HEK293 (cell line): ENCODE measurements around the gene RSU1.
A peak's percentile ranks its signal among the peaks of the same experiment; 100 is the strongest.

Source experiments
- CTCF ChIA-PET: fragments of 350-600 bp; formaldehyde crosslinking; extraction: SDS; loops from one replicate; lab custom pipeline; 2021; ENCODE audit warnings: antibody characterized with exemption; lab: Yijun Ruan, JAX
- POLR2A ChIA-PET: fragments of 300-600 bp; formaldehyde crosslinking; extraction: SDS; loops from one replicate; lab custom pipeline; 2020; ENCODE audit warnings: antibody characterized with exemption, inconsistent platforms; lab: Yijun Ruan, JAX
- H3K27ac ChIP-seq: fragments of 200-500 bp; sonication (Bioruptor generic); 2 replicates; pipeline ENCODE4 v1.5.1; 2014; ENCODE audit warnings: low read depth, low read length, control low read depth, inconsistent platforms; ENCODE audit errors: extremely low read depth
- H3K36me3 ChIP-seq, 2 experiments: fragments of 200-500 bp in 1 of 2; sonication (Bioruptor generic) in 1 of 2; 1 replicate in 1 of 2; 2 replicates in 1 of 2; pipeline ENCODE4 v1.5.1; 2014 to 2017; ENCODE audit warnings: inconsistent platforms in 2 of 2, low read length in 2 of 2; ENCODE audit not compliant: control insufficient read depth in 2 of 2, insufficient read depth in 1 of 2
- H3K4me1 ChIP-seq: fragments of 200-500 bp; sonication (Bioruptor generic); 2 replicates; pipeline ENCODE4 v1.5.1; 2014; ENCODE audit warnings: mild to moderate bottlenecking, low read length, inconsistent platforms; ENCODE audit not compliant: control insufficient read depth, insufficient read depth
- H3K4me3 ChIP-seq: 2 replicates; pipeline ENCODE4 v1.5.1; 2011; ENCODE audit warnings: low read depth, mild to moderate bottlenecking, control low read depth, low read length, moderate library complexity
- H3K9me3 ChIP-seq: fragments of 200-500 bp; sonication (Bioruptor generic); 2 replicates; pipeline ENCODE4 v1.5.1; 2014; ENCODE audit warnings: low read depth, low read length, inconsistent platforms; ENCODE audit not compliant: control insufficient read depth, insufficient read depth
- EGR2 ChIP-seq: fragments of 450-650 bp; formaldehyde crosslinking; IDR thresholded peaks from 2 replicates; pipeline ENCODE4 v1.5.1; 2016; ENCODE audit warnings: low read depth, missing biosample characterization, missing genetic modification characterization
- MEIS1 ChIP-seq: sonication (generic); formaldehyde crosslinking; IDR thresholded peaks from 2 replicates; pipeline ENCODE4 v1.8.1; 2022; ENCODE audit warnings: missing genetic modification reagents, mild to moderate bottlenecking, borderline replicate concordance
- PRDM1 ChIP-seq: fragments of 450-650 bp; formaldehyde crosslinking; IDR thresholded peaks from 2 replicates; pipeline ENCODE4; 2016; ENCODE audit warnings: missing biosample characterization, missing genetic modification characterization
- RBAK ChIP-seq: fragments of 450-650 bp; formaldehyde crosslinking; IDR thresholded peaks from 2 replicates; pipeline ENCODE4 v1.5.1; 2016; ENCODE audit warnings: missing biosample characterization, missing genetic modification characterization
- SALL2 ChIP-seq: fragments of 450-650 bp; formaldehyde crosslinking; IDR thresholded peaks from 2 replicates; pipeline ENCODE4 v1.5.0; 2017; ENCODE audit warnings: missing biosample characterization, mild to moderate bottlenecking, missing genetic modification characterization, borderline replicate concordance
- SCRT1 ChIP-seq: fragments of 450-650 bp; formaldehyde crosslinking; IDR thresholded peaks from 2 replicates; pipeline ENCODE4 v1.5.1; 2016; ENCODE audit warnings: missing biosample characterization, missing genetic modification characterization, borderline replicate concordance
- SETDB1 ChIP-seq: IDR thresholded peaks from one replicate; pipeline ENCODE4 v1.6.1; 2017; ENCODE audit warnings: mild to moderate bottlenecking, low read length, moderate library complexity, mixed read lengths; ENCODE audit not compliant: insufficient read length
- YY1 ChIP-seq: fragments of 450-650 bp; formaldehyde crosslinking; IDR thresholded peaks from 2 replicates; pipeline ENCODE4 v1.5.1; 2018; ENCODE audit warnings: missing biosample characterization, missing genetic modification characterization
- ZBTB48 ChIP-seq: fragments of 450-650 bp; formaldehyde crosslinking; IDR thresholded peaks from 2 replicates; pipeline ENCODE4 v1.5.1; 2016; ENCODE audit warnings: missing biosample characterization, missing genetic modification characterization
- ZBTB49 ChIP-seq: fragments of 450-650 bp; formaldehyde crosslinking; IDR thresholded peaks from 2 replicates; pipeline ENCODE4 v1.5.1; 2016; ENCODE audit warnings: missing biosample characterization, missing genetic modification characterization, low read depth
- ZFHX2 ChIP-seq: fragments of 450-650 bp; formaldehyde crosslinking; conservative IDR thresholded peaks from 2 replicates; pipeline ENCODE4 v1.5.1; 2016; ENCODE audit warnings: missing biosample characterization, missing genetic modification characterization
- ZFP37 ChIP-seq: fragments of 450-650 bp; formaldehyde crosslinking; IDR thresholded peaks from 2 replicates; pipeline ENCODE4 v1.5.1; 2016; ENCODE audit warnings: missing biosample characterization, missing genetic modification characterization
- ZNF121 ChIP-seq: fragments of 450-650 bp; formaldehyde crosslinking; IDR thresholded peaks from 2 replicates; pipeline ENCODE4 v1.5.1; 2016; ENCODE audit warnings: missing biosample characterization, missing genetic modification characterization
- ZNF133 ChIP-seq: fragments of 450-650 bp; formaldehyde crosslinking; IDR thresholded peaks from 2 replicates; pipeline ENCODE4 v1.5.1; 2016; ENCODE audit warnings: missing biosample characterization, missing genetic modification characterization
- ZNF140 ChIP-seq: fragments of 450-650 bp; formaldehyde crosslinking; IDR thresholded peaks from 2 replicates; pipeline ENCODE4 v1.5.1; 2016; ENCODE audit warnings: missing biosample characterization, missing genetic modification characterization
- ZNF16 ChIP-seq: fragments of 450-650 bp; formaldehyde crosslinking; IDR thresholded peaks from 2 replicates; pipeline ENCODE4 v1.5.1; 2016; ENCODE audit warnings: low read depth, missing biosample characterization, missing genetic modification characterization
- ZNF175 ChIP-seq: fragments of 450-650 bp; formaldehyde crosslinking; IDR thresholded peaks from 2 replicates; pipeline ENCODE4 v1.5.1; 2016; ENCODE audit warnings: missing biosample characterization, missing genetic modification characterization
- ZNF223 ChIP-seq: fragments of 450-650 bp; formaldehyde crosslinking; IDR thresholded peaks from 2 replicates; pipeline ENCODE4 v1.5.1; 2016; ENCODE audit warnings: missing biosample characterization, missing genetic modification characterization
- ZNF280C ChIP-seq: fragments of 450-650 bp; formaldehyde crosslinking; IDR thresholded peaks from 2 replicates; pipeline ENCODE4 v1.5.1; 2016; ENCODE audit warnings: missing biosample characterization, missing genetic modification characterization
- ZNF292 ChIP-seq: fragments of 450-650 bp; formaldehyde crosslinking; IDR thresholded peaks from 2 replicates; pipeline ENCODE4 v1.5.1; 2016; ENCODE audit warnings: low read depth, missing biosample characterization, missing genetic modification characterization, borderline replicate concordance
- ZNF362 ChIP-seq: fragments of 450-650 bp; formaldehyde crosslinking; IDR thresholded peaks from 2 replicates; pipeline ENCODE4 v1.5.1; 2016; ENCODE audit warnings: missing biosample characterization, missing genetic modification characterization
- ZNF48 ChIP-seq: fragments of 450-650 bp; formaldehyde crosslinking; IDR thresholded peaks from 2 replicates; pipeline ENCODE4 v1.5.1; 2016; ENCODE audit warnings: missing biosample characterization, missing genetic modification characterization
- ZNF585B ChIP-seq: fragments of 450-650 bp; formaldehyde crosslinking; IDR thresholded peaks from 2 replicates; pipeline ENCODE4 v1.5.1; 2016; ENCODE audit warnings: missing biosample characterization, missing genetic modification characterization
- ZNF624 ChIP-seq: fragments of 450-650 bp; formaldehyde crosslinking; IDR thresholded peaks from 2 replicates; pipeline ENCODE4 v1.5.1; 2017; ENCODE audit warnings: missing biosample characterization, missing genetic modification characterization
- ZNF645 ChIP-seq: fragments of 450-650 bp; formaldehyde crosslinking; IDR thresholded peaks from 2 replicates; pipeline ENCODE4; 2016; ENCODE audit warnings: missing biosample characterization, missing genetic modification characterization
- ZNF701 ChIP-seq: fragments of 450-650 bp; formaldehyde crosslinking; IDR thresholded peaks from 2 replicates; pipeline ENCODE4 v1.5.1; 2016; ENCODE audit warnings: missing biosample characterization, missing genetic modification characterization

Gene RSU1

GRCh38 chr10:16581202-16581601 is 236.0 kb downstream of the RSU1 start:
- ChIA-PET CTCF (interaction anchor here (0.9 kb wide), 1 partner anchor 36 kb away, joined by 3 read pairs; no protein-coding TSS in a partner anchor), POLR2A (no interaction called here)

GRCh38 chr10:16570731-16571130 is 246.5 kb downstream of the RSU1 start:
- Histone ChIP-seq H3K4me1 (no peaks in the 10 kb centered on the region), H3K27ac (no peak overlapping the region), H3K36me3 (no peaks in the 10 kb centered on the region), H3K4me3 (no peak overlapping the region), H3K9me3 (no peaks in the 10 kb centered on the region)
- ChIA-PET CTCF (interaction anchor here (0.6 to 1.0 kb wide), 2 partner anchors 11 to 161 kb away, joined by 3 read pairs; no protein-coding TSS in a partner anchor), POLR2A (no interaction called here)
- no peak for TF ChIP-seq RBAK (tag by site-specific recombination)

More at GRCh38 chr10:16581202-16581601, 236.0 kb downstream of the RSU1 start:
- TF ChIP-seq ZNF140 (tag by site-specific recombination) (no peak), SETDB1 (no peak), ZNF280C (tag by site-specific recombination) (no peak)
- TF ChIP-seq, all 188 proteins: peak for 0
- Histone ChIP-seq H3K4me3 (no peak overlapping the region), H3K9me3 (no peaks in the 10 kb centered on the region), H3K4me1 (no peaks in the 10 kb centered on the region), H3K27ac (no peak overlapping the region), H3K36me3 (no peaks in the 10 kb centered on the region)

- no peak overlapping the region for H3K27ac ChIP-seq
- no peaks in the 10 kb centered on the region for H3K4me1 ChIP-seq
- H3K9me3 ChIP-seq: no peaks in the 10 kb centered on the region
- H3K36me3 ChIP-seq: no peaks in the 10 kb centered on the region
- ChIA-PET POLR2A (no interaction called here), CTCF (no interaction called here)
- H3K4me3 ChIP-seq: no peak overlapping the region
- TF ChIP-seq PRDM1 (tag by site-specific recombination) (peak; percentile 48; the same call in 1 of the 2 replicates), YY1 (tag by site-specific recombination) (no peak), SCRT1 (tag by site-specific recombination) (no peak), ZNF175 (tag by site-specific recombination) (no peak), ZNF645 (tag by site-specific recombination) (no peak), ZNF16 (no peak), ZNF701 (tag by site-specific recombination) (no peak), ZBTB49 (tag by site-specific recombination) (no peak), ZNF223 (tag by site-specific recombination) (no peak), EGR2 (tag by site-specific recombination) (peak; percentile 84), ZNF121 (tag by site-specific recombination) (no peak), ZBTB48 (tag by site-specific recombination) (no peak), ZNF585B (tag by site-specific recombination) (no peak), SALL2 (tag by site-specific recombination) (no peak), ZNF624 (tag by site-specific recombination) (no peak), ZNF362 (tag by site-specific recombination) (no peak), ZFHX2 (tag by site-specific recombination) (peak; percentile 27; the same call in 1 of the 2 replicates), ZNF48 (tag by site-specific recombination) (no peak), ZNF292 (no peak), MEIS1 (CRISPR knock-in tag) (no peak), ZFP37 (tag by site-specific recombination) (no peak), ZNF133 (tag by site-specific recombination) (no peak)
Observed at GRCh38 chr10:16566202-16566805, 250.9 kb downstream of the RSU1 start.
